Brain microvascular endothelial cell (primary cell): ENCODE data around the gene APBB2.

ENCODE experiments used
- DNase-seq: peaks from one replicate; pipeline ENCODE4 v3.0.0-alpha.2; 2020
- H3K27ac ChIP-seq: fragments of 250-450 bp; sonication (Bioruptor Pico); 2 replicates; pipeline ENCODE4 v1.5.1; 2020; ENCODE audit warnings: mild to moderate bottlenecking, moderate library complexity
- H3K27me3 ChIP-seq: fragments of 250-450 bp; sonication (Bioruptor Pico); replicated peaks from 2 replicates; pipeline ENCODE4 v1.5.1; 2020; ENCODE audit warnings: mild to moderate bottlenecking
- H3K36me3 ChIP-seq: fragments of 250-450 bp; sonication (Bioruptor Pico); replicated peaks from 2 replicates; pipeline ENCODE4 v1.5.1; 2020; ENCODE audit warnings: mild to moderate bottlenecking
- H3K4me3 ChIP-seq: 2 replicates; pipeline ENCODE4 v1.5.1; 2011; ENCODE audit warnings: low read depth, mild to moderate bottlenecking, control low read depth, low read length, moderate library complexity
- CTCF ChIP-seq: IDR thresholded peaks from 2 replicates; pipeline ENCODE4 v1.5.1; 2011; ENCODE audit warnings: low read depth, mild to moderate bottlenecking, moderate library complexity, low read length, control low read depth, inconsistent platforms; ENCODE audit errors: missing control alignments
- in situ Hi-C: cut with HindIII; loops from 2 replicates; pipeline ENCODE4 v1.10.0; 2017; ENCODE audit warnings: low sequenced_read_pairs, low pct_ligation_motif_present

Gene APBB2

GRCh38 chr4:40888933-40889332 lies 325.4 kb downstream of the APBB2 start:
- in situ Hi-C loops: no loop called here
- Histone ChIP-seq H3K27me3 (no peaks in the 10 kb centered on the region), H3K4me3 (no peak overlapping the region), H3K36me3 (peaks cover 57% of the 10 kb centered on the region), H3K27ac (no peak overlapping the region)
- TF ChIP-seq CTCF: no peak
- DNase-seq: no peak

- Histone ChIP-seq H3K36me3 (peaks cover 53% of the 10 kb centered on the region), H3K4me3 (no peak overlapping the region)
These were observed 326.6 kb downstream of the APBB2 start for GRCh38 chr4:40887764-40888131.

GRCh38 chr4:40886931-40887763 lies 327.2 kb downstream of the APBB2 start:
- Histone ChIP-seq H3K4me3 (no peak overlapping the region), H3K27me3 (no peaks in the 10 kb centered on the region), H3K27ac (peak overlapping the region; percentile 38), H3K36me3 (peaks cover 53% of the 10 kb centered on the region)
- TF ChIP-seq CTCF: no peak
- in situ Hi-C loops: no loop called here
- DNase-seq: peak; percentile 17

More at GRCh38 chr4:40887764-40888131, 326.6 kb downstream of the APBB2 start:
- TF ChIP-seq CTCF: no peak
- peak overlapping the region; percentile 38 for H3K27ac ChIP-seq
- in situ Hi-C loops: no loop called here
- DNase-seq: peak; percentile 74
- H3K27me3 ChIP-seq: no peaks in the 10 kb centered on the region

GRCh38 chr4:40881851-40882250 lies 332.5 kb downstream of the APBB2 start:
- Histone ChIP-seq H3K36me3 (peaks cover 59% of the 10 kb centered on the region), H3K4me3 (no peak overlapping the region)
- no peak for DNase-seq

GRCh38 chr4:40881096-40881495 lies 333.2 kb downstream of the APBB2 start:
- in situ Hi-C loops: no loop called here
- Histone ChIP-seq H3K4me3 (no peak overlapping the region), H3K27me3 (no peaks in the 10 kb centered on the region), H3K27ac (no peak overlapping the region), H3K36me3 (peaks cover 64% of the 10 kb centered on the region)
- TF ChIP-seq CTCF: no peak
- DNase-seq: no peak

More at GRCh38 chr4:40881851-40882250, 332.5 kb downstream of the APBB2 start:
- in situ Hi-C loops: no loop called here
- no peaks in the 10 kb centered on the region for H3K27me3 ChIP-seq
- no peak for TF ChIP-seq CTCF
- H3K27ac ChIP-seq: no peak overlapping the region

GRCh38 chr4:40878548-40879055 lies 335.7 kb downstream of the APBB2 start:
- Histone ChIP-seq H3K27ac (no peak overlapping the region), H3K27me3 (no peaks in the 10 kb centered on the region), H3K36me3 (peaks cover 60% of the 10 kb centered on the region), H3K4me3 (no peak overlapping the region)
- in situ Hi-C loops: no loop called here
- no peak for DNase-seq
- no peak for TF ChIP-seq CTCF
